HEK293 (cell line): ENCODE results near the gene PPIA.
A peak's percentile ranks its signal among the peaks of the same experiment; 100 is the strongest.

Experiments
- BCL11A ChIP-seq: fragments of 450-650 bp; formaldehyde crosslinking; IDR thresholded peaks from 2 replicates; pipeline ENCODE4 v1.5.1; 2016; ENCODE audit warnings: low read depth, missing biosample characterization, missing genetic modification characterization
- GLIS1 ChIP-seq: fragments of 450-650 bp; formaldehyde crosslinking; IDR thresholded peaks from 2 replicates; pipeline ENCODE4 v1.5.1; 2016; ENCODE audit warnings: missing biosample characterization, missing genetic modification characterization
- MZF1 ChIP-seq: fragments of 450-650 bp; formaldehyde crosslinking; IDR thresholded peaks from 2 replicates; pipeline ENCODE4 v1.5.1; 2017; ENCODE audit warnings: missing biosample characterization, missing genetic modification characterization, borderline replicate concordance
- OSR2 ChIP-seq: fragments of 450-650 bp; formaldehyde crosslinking; IDR thresholded peaks from 2 replicates; pipeline ENCODE4 v1.5.1; 2016; ENCODE audit warnings: missing biosample characterization, missing genetic modification characterization
- PATZ1 ChIP-seq: fragments of 450-650 bp; formaldehyde crosslinking; IDR thresholded peaks from 2 replicates; pipeline ENCODE4 v1.5.1; 2016; ENCODE audit warnings: missing biosample characterization, missing genetic modification characterization
- PBX3 ChIP-seq: sonication (generic); formaldehyde crosslinking; IDR thresholded peaks from 2 replicates; pipeline ENCODE4 v1.8.1; 2022; ENCODE audit warnings: mild to moderate bottlenecking, moderate library complexity, missing genetic modification reagents
- SALL2 ChIP-seq: fragments of 450-650 bp; formaldehyde crosslinking; IDR thresholded peaks from 2 replicates; pipeline ENCODE4 v1.5.0; 2017; ENCODE audit warnings: missing biosample characterization, mild to moderate bottlenecking, missing genetic modification characterization, borderline replicate concordance
- SCRT2 ChIP-seq: fragments of 450-650 bp; formaldehyde crosslinking; IDR thresholded peaks from 2 replicates; pipeline ENCODE4 v1.5.1; 2016; ENCODE audit warnings: missing biosample characterization, missing genetic modification characterization
- SP3 ChIP-seq: fragments of 450-650 bp; formaldehyde crosslinking; IDR thresholded peaks from 2 replicates; pipeline ENCODE4 v1.5.1; 2016; ENCODE audit warnings: missing biosample characterization, missing genetic modification characterization
- ZBTB20 ChIP-seq: fragments of 450-650 bp; formaldehyde crosslinking; IDR thresholded peaks from 2 replicates; pipeline ENCODE4 v1.5.1; 2016; ENCODE audit warnings: missing biosample characterization, missing genetic modification characterization
- ZBTB26 ChIP-seq: fragments of 450-650 bp; formaldehyde crosslinking; optimal IDR thresholded peaks from 2 replicates; pipeline ENCODE3; 2016; ENCODE audit warnings: missing biosample characterization, mild to moderate bottlenecking, missing genetic modification characterization
- ZBTB7A ChIP-seq: fragments of 450-650 bp; formaldehyde crosslinking; IDR thresholded peaks from 2 replicates; pipeline ENCODE4 v1.5.1; 2016; ENCODE audit warnings: low read depth, missing biosample characterization, missing genetic modification characterization
- ZFP69B ChIP-seq: fragments of 450-650 bp; formaldehyde crosslinking; IDR thresholded peaks from 2 replicates; pipeline ENCODE4 v1.5.1; 2016; ENCODE audit warnings: missing biosample characterization, missing genetic modification characterization
- ZNF121 ChIP-seq: fragments of 450-650 bp; formaldehyde crosslinking; IDR thresholded peaks from 2 replicates; pipeline ENCODE4 v1.5.1; 2016; ENCODE audit warnings: missing biosample characterization, missing genetic modification characterization
- ZNF148 ChIP-seq: fragments of 450-650 bp; formaldehyde crosslinking; IDR thresholded peaks from 2 replicates; pipeline ENCODE4 v1.5.0; 2017; ENCODE audit warnings: missing biosample characterization, missing genetic modification characterization, borderline replicate concordance
- ZNF169 ChIP-seq: fragments of 450-650 bp; formaldehyde crosslinking; IDR thresholded peaks from 2 replicates; pipeline ENCODE4 v1.5.1; 2016; ENCODE audit warnings: missing biosample characterization, missing genetic modification characterization
- ZNF2 ChIP-seq: fragments of 450-650 bp; formaldehyde crosslinking; IDR thresholded peaks from 2 replicates; pipeline ENCODE4 v1.5.1; 2016; ENCODE audit warnings: missing biosample characterization, missing genetic modification characterization
- ZNF266 ChIP-seq: fragments of 450-650 bp; formaldehyde crosslinking; IDR thresholded peaks from 2 replicates; pipeline ENCODE4 v1.5.1; 2016; ENCODE audit warnings: missing biosample characterization, missing genetic modification characterization, low read depth
- ZNF311 ChIP-seq: fragments of 450-650 bp; formaldehyde crosslinking; IDR thresholded peaks from 2 replicates; pipeline ENCODE4 v1.5.1; 2017; ENCODE audit warnings: missing biosample characterization, missing genetic modification characterization, borderline replicate concordance
- ZNF548 ChIP-seq: fragments of 450-650 bp; formaldehyde crosslinking; IDR thresholded peaks from 2 replicates; pipeline ENCODE4 v1.5.1; 2016; ENCODE audit warnings: missing biosample characterization, missing genetic modification characterization
- ZNF600 ChIP-seq: fragments of 450-650 bp; formaldehyde crosslinking; IDR thresholded peaks from 2 replicates; pipeline ENCODE4 v1.5.1; 2016; ENCODE audit warnings: missing biosample characterization, missing genetic modification characterization
- ZNF610 ChIP-seq: fragments of 450-650 bp; formaldehyde crosslinking; IDR thresholded peaks from 2 replicates; pipeline ENCODE4 v1.5.1; 2016; ENCODE audit warnings: missing biosample characterization, missing genetic modification characterization, borderline replicate concordance
- ZNF658 ChIP-seq: fragments of 450-650 bp; formaldehyde crosslinking; IDR thresholded peaks from 2 replicates; pipeline ENCODE4; 2016; ENCODE audit warnings: missing biosample characterization, missing genetic modification characterization
- ZNF664 ChIP-seq: fragments of 450-650 bp; formaldehyde crosslinking; IDR thresholded peaks from 2 replicates; pipeline ENCODE4 v1.5.1; 2016; ENCODE audit warnings: missing biosample characterization, missing genetic modification characterization
- ZNF670 ChIP-seq: fragments of 450-650 bp; formaldehyde crosslinking; IDR thresholded peaks from 2 replicates; pipeline ENCODE4 v1.5.1; 2016; ENCODE audit warnings: missing biosample characterization, missing genetic modification characterization, low read depth
- ZNF704 ChIP-seq: fragments of 450-650 bp; formaldehyde crosslinking; IDR thresholded peaks from 2 replicates; pipeline ENCODE4 v1.5.1; 2016; ENCODE audit warnings: missing biosample characterization, missing genetic modification characterization
- ZNF830 ChIP-seq: fragments of 450-650 bp; IDR thresholded peaks from 2 replicates; pipeline ENCODE4 v1.5.0; 2018; ENCODE audit warnings: missing biosample characterization, missing genetic modification characterization, low read depth, mild to moderate bottlenecking, moderate library complexity
- ZSCAN5A ChIP-seq: fragments of 450-650 bp; formaldehyde crosslinking; IDR thresholded peaks from 2 replicates; pipeline ENCODE4 v1.5.1; 2016; ENCODE audit warnings: missing biosample characterization, missing genetic modification characterization
- ZXDB ChIP-seq: fragments of 450-650 bp; formaldehyde crosslinking; IDR thresholded peaks from 2 replicates; pipeline ENCODE4 v1.5.1; 2016; ENCODE audit warnings: missing biosample characterization, missing genetic modification characterization

Gene PPIA

GRCh38 chr7:44748948-44749731, 47.3 kb upstream of the PPIA start (continued):
- TF ChIP-seq MZF1 (tag by site-specific recombination) (no peak), ZSCAN5A (tag by site-specific recombination) (no peak), ZXDB (tag by site-specific recombination) (no peak), ZNF311 (tag by site-specific recombination) (no peak), ZNF169 (tag by site-specific recombination) (no peak), ZNF830 (tag by site-specific recombination) (no peak), ZNF2 (tag by site-specific recombination) (no peak), ZNF121 (tag by site-specific recombination) (no peak), OSR2 (tag by site-specific recombination) (no peak), GLIS1 (peak; percentile 16; the same call in 1 of the 2 replicates), ZBTB20 (no peak), ZNF664 (tag by site-specific recombination) (no peak), PATZ1 (peak; percentile 39; the same call in 1 of the 2 replicates), ZBTB26 (tag by site-specific recombination) (peak; percentile 43), ZNF704 (tag by site-specific recombination) (no peak), ZBTB7A (tag by site-specific recombination) (no peak), ZNF670 (tag by site-specific recombination) (no peak), ZNF600 (tag by site-specific recombination) (peak; percentile 80; the same call in 1 of the 2 replicates), ZNF548 (tag by site-specific recombination) (no peak), BCL11A (tag by site-specific recombination) (no peak), ZFP69B (no peak), PBX3 (no peak), ZNF658 (tag by site-specific recombination) (no peak), SP3 (0 out of 2 replicates have a peak, but pooled peaks have one; percentile 12), SCRT2 (tag by site-specific recombination) (no peak), ZNF610 (tag by site-specific recombination) (no peak), ZNF266 (tag by site-specific recombination) (no peak), ZNF148 (no peak), SALL2 (no peak)
